ENCODE measurements around the gene PHOX2B. TPM values are rescaled to one million over a fixed set of nuclear protein-coding genes. Genes with fewer than 3 reads are reported as not detected.

The PHOX2B gene
- total RNA-seq, 3 donors from 2014 or later = 0.29 to 4.8 (median 0.55) TPM

- intact Hi-C loops (cut with DNase I, micrococcal nuclease) = no loop called here
- no peak for TF ChIP-seq CTCF (IDR thresholded peaks at IDR 0.05)
- H3K36me3 ChIP-seq (ENCODE audit: low read depth) = no peaks in the 10 kb centered on the region
- ATAC-seq (peak; percentile 15), DNase-seq (no peak)
- H3K4me1 ChIP-seq (ENCODE audit: low read depth) = no peaks in the 10 kb centered on the region
- no peaks in the 10 kb centered on the region for H3K9me3 ChIP-seq
- no peak overlapping the region for H3K4me3 ChIP-seq
Observed at GRCh38 chr4:41751449-41752061, 3.0 kb upstream of the PHOX2B start.

- H3K4me3 ChIP-seq = no peak overlapping the region
- ATAC-seq (peak; percentile 39), DNase-seq (no peak)
- TF ChIP-seq CTCF (IDR thresholded peaks at IDR 0.05) = no peak
- no peaks in the 10 kb centered on the region for H3K4me1 ChIP-seq (ENCODE audit: low read depth)
- intact Hi-C loops (cut with DNase I, micrococcal nuclease) = no loop called here
- no peaks in the 10 kb centered on the region for H3K9me3 ChIP-seq
- no peaks in the 10 kb centered on the region for H3K36me3 ChIP-seq (ENCODE audit: low read depth)
Observed at GRCh38 chr4:41750626-41751448, 2.3 kb upstream of the PHOX2B start.

GRCh38 chr4:41750121-41750625 is 1.6 kb upstream of the PHOX2B start:
- TF ChIP-seq CTCF (IDR thresholded peaks at IDR 0.05) = no peak
- DNase-seq (no peak), ATAC-seq (no peak)
- intact Hi-C loops (cut with DNase I, micrococcal nuclease) = no loop called here
- no peaks in the 10 kb centered on the region for H3K4me1 ChIP-seq (ENCODE audit: low read depth)
- H3K9me3 ChIP-seq = no peaks in the 10 kb centered on the region
- H3K4me3 ChIP-seq = no peak overlapping the region
- no peaks in the 10 kb centered on the region for H3K36me3 ChIP-seq (ENCODE audit: low read depth)

GRCh38 chr4:41749631-41750039 is 1.1 kb upstream of the PHOX2B start:
- no peak for ATAC-seq
- Histone ChIP-seq H3K4me3 (no peak overlapping the region), H3K4me1 (ENCODE audit: low read depth) (no peaks in the 10 kb centered on the region), H3K36me3 (ENCODE audit: low read depth) (no peaks in the 10 kb centered on the region), H3K9me3 (no peaks in the 10 kb centered on the region)
- intact Hi-C loops (cut with DNase I, micrococcal nuclease) = no loop called here
- no peak for DNase-seq
- no peak for TF ChIP-seq CTCF (IDR thresholded peaks at IDR 0.05)

- Histone ChIP-seq H3K36me3 (ENCODE audit: low read depth) (no peaks in the 10 kb centered on the region), H3K9me3 (no peaks in the 10 kb centered on the region), H3K4me1 (ENCODE audit: low read depth) (no peaks in the 10 kb centered on the region), H3K4me3 (no peak overlapping the region)
- intact Hi-C loops (cut with DNase I, micrococcal nuclease) = no loop called here
- ATAC-seq (no peak), DNase-seq (no peak)
- no peak for TF ChIP-seq CTCF (IDR thresholded peaks at IDR 0.05)
Observed at GRCh38 chr4:41748074-41748570, 403 bp downstream of the PHOX2B start.
